Ecto neural progenitor cell (in vitro differentiated cells): Measurements from ENCODE around the gene RTEL1.
"Not testable (repeated sequence)": the region's sequence is repeated elsewhere in the genome, so short reads cannot be mapped to it uniquely, and the experiment has no call there.

Experiments
- DNase-seq: peaks from one replicate; pipeline ENCODE4 v3.0.0-alpha.2; 2018; ENCODE audit warnings: low spot score

RTEL1 gene, protein sequence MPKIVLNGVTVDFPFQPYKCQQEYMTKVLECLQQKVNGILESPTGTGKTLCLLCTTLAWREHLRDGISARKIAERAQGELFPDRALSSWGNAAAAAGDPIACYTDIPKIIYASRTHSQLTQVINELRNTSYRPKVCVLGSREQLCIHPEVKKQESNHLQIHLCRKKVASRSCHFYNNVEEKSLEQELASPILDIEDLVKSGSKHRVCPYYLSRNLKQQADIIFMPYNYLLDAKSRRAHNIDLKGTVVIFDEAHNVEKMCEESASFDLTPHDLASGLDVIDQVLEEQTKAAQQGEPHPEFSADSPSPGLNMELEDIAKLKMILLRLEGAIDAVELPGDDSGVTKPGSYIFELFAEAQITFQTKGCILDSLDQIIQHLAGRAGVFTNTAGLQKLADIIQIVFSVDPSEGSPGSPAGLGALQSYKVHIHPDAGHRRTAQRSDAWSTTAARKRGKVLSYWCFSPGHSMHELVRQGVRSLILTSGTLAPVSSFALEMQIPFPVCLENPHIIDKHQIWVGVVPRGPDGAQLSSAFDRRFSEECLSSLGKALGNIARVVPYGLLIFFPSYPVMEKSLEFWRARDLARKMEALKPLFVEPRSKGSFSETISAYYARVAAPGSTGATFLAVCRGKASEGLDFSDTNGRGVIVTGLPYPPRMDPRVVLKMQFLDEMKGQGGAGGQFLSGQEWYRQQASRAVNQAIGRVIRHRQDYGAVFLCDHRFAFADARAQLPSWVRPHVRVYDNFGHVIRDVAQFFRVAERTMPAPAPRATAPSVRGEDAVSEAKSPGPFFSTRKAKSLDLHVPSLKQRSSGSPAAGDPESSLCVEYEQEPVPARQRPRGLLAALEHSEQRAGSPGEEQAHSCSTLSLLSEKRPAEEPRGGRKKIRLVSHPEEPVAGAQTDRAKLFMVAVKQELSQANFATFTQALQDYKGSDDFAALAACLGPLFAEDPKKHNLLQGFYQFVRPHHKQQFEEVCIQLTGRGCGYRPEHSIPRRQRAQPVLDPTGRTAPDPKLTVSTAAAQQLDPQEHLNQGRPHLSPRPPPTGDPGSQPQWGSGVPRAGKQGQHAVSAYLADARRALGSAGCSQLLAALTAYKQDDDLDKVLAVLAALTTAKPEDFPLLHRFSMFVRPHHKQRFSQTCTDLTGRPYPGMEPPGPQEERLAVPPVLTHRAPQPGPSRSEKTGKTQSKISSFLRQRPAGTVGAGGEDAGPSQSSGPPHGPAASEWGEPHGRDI (N-terminal part only)

DNA sequence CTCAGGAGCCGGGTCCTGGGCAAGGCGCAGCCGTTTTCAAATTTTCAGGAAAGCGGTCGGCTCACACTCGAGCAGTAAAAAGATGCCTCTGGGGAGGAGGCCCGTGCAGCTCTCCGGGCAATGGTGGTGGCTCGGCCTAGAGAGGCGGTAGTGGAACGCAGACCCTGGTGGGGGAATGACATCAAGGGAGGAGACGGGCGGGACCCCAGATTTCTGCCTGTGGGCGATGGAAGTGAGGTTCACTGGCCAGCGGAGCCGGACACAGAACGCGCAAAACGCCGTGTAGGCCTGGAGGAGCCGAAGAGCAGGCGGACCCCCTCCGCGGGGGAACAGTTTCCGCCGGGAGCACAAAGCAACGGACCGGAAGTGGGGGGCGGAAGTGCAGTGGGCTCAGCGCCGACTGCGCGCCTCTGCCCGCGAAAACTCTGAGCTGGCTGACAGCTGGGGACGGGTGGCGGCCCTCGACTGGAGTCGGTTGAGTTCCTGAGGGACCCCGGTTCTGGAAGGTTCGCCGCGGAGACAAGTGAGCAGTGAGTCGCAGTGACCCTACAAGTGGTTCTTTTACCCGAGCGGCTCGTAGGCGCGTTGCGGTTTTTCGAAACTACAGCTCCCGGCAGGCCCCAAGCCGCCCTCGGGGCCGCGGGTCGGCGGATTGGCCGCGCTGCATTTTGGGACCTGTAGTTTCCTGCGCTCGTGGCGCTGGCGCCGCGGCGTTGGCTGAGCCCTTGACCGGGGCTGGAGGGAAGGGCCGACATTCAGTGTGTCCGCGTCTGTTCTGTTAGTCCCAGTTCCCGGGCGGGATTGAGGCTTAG lies at the start of gene RTEL1:
Gene RTEL1 (plus strand): TSS at position 376 of the 812 bp plus-strand sequence. CDS start 1,091 bp downstream, outside the sequence.
- peak; percentile 93 for DNase-seq

DNA sequence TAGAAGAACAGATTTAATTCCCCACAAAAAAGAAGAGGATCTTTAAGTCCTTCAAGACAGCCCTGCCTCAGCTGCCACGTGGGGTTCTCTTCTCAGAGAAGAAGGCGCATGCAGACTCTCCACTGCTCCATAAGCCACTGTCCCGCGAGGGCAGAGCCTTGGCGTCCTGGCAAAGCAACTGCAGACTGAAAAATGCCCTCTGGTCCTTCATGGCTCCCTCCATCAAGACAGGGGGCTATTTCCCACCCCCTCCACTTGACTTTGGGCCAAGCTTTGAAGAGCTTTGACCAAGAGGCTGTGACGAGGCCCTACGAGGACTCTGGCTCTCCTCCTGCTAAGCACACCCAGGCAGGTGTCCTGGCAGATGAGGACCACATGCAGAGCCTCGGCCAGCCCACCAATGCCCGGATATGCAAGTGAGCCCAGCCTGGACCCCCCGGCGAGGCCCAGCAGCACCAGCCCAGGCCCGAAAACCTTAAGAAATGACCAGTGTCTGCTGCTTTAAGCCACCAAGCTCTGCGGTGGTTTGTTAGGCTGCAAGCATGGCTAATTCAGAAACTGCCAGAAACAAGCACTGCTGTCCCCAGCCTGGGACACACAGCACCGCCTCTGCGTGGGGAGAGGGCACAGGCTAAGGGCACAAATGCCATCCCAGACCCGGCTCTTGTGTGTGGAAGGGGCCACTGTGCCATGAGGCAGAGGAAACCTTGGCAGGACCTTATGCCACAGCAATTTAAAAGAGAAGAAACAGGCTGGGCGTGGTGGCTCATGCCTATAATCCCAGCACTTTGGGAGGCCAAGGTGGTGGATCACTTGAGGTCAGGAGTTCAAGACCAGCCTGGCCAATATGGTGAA lies 47.3 kb upstream of the RTEL1 start:
- DNase-seq = no peak

DNA sequence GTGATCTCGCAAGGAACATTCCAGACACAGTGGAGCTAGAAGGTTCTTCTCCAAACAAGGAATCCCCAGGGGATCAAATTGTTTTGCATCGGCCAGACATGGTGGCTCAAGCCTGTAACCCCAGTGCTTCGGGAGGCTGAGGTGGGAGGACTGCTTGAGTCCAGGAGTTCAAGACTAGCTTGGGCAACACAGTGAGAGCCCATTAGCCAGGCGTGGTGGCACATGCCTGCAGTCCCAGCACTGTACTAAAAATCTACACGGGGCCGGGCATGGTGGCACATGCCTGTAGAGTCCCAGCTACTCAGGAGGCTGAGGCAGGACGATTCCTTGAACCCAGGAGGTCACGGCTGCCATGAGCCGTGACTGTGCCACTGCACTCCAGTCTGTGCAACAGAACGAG lies 46.5 kb upstream of the RTEL1 start:
- no peak for DNase-seq

DNA sequence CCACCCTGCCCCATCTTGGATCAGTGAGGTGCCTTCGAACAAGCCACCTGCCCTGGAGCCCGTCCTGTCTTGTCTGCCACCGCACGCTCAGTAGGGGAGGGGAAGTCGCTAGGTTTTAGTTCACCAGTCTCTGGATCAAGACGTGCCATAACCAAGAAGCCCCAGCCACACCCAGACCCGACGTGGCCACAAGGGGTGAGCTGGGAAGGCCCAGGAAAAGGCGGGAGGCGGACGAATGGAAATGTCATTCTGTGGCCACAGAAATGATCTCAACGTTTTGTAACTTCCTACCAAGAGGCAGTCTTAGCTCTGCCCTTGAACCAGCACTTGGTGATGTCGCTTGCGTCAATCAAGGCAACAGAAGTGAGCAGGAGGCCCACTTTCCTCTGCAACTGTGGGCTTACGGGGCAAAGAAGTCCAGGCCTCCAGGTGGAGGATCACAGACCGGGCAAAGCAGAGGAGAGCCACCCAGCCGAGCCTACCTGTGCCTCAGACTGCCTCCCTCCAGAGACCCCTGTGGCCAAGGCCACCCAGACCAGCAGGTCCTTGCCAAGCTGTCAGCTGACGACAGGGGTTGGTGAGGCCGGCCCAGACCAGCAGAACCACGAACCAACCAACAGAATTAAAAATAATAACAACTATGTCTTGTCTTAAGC lies 45.7 kb upstream of the RTEL1 start:
- no peak for DNase-seq

DNA sequence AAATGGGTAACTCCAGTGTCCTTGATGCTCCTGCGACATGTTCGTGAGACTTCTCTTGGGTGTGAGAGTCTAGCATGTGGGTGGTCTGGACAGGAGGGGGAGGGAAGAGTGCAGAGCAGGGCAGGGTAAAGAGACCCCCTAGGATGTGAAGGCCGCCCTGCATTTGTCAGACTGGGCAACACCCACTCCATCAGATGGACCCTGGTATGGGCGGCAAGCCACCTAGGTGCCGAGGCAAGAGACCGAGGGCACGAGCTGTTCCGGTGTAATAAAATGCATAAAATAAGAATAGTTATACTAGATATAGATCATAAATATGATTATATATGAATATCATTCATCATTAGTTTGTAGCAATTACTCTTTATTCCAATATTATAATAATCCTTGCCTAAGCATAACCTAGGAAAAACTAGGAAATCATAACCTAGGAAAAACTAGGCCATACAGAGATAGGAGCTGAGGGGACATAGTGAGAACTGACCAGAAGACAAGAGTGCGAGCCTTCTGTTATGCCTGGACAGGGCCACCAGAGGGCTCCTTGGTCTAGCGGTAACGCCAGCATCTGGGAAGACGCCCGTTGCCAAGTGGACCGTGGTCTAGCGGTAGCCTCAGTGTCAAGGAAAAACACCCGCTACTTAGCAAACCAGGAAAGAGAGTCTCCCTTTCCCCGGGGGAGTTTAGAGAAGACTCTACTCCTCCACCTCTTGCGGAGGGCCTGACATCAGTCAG lies 44.1 kb upstream of the RTEL1 start:
- DNase-seq = not testable (repeated sequence)

DNA sequence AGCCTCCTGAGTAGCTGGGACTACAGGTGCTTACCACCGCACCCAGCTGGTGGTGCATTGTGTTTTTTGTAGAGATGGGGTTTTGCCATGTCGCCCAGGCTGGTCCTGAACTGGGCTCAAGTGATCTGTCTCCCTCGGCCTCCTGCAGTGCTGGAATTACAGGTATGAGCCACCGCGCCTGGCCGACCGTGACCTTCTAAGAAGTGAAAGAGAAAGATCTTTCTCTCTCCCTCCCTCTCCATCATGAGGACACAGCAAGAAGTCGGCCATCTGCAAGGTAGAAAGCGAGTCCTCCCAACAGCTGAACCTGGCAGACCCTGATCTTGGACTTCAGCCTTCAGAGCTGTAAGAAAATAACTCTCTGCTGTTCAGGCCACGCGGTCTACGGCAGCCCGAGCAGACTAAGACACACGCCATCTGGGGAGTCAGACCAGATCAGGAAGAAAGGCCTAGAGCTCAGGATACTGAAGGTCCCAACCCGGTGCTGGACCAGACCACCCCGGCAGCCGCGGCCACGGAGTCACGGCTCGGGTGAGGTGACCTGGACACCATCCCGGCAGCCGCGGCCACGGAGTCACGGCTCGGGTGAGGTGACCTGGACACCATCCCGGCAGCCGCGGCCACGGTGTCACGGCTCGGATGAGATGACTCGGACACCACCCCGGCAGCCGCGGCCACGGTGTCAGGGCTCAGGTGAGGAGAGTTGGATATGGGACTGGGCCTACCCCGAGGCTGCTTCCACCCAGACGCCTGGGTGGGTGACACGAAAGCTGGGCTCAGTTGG lies 40.8 kb upstream of the RTEL1 start:
- DNase-seq = no peak

DNA sequence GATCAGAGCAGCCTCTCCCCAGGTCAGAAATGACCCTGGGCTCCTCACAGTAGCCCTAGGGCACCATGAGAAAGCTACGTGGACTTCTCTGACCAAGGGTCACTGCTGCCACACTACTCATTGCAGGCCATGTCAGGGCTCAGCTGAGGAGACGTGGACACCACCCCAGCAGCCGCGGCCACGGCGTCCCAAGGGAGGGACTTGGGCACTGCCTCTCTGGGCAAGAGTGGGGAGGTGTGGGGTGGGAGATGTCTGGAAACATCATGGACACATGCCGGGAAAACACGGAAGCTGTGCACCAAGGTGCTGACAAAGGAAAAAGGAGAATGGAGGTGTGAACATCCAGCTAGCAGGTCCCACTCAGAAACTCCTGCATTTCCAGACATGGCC lies 40.2 kb upstream of the RTEL1 start:
- DNase-seq = no peak

DNA sequence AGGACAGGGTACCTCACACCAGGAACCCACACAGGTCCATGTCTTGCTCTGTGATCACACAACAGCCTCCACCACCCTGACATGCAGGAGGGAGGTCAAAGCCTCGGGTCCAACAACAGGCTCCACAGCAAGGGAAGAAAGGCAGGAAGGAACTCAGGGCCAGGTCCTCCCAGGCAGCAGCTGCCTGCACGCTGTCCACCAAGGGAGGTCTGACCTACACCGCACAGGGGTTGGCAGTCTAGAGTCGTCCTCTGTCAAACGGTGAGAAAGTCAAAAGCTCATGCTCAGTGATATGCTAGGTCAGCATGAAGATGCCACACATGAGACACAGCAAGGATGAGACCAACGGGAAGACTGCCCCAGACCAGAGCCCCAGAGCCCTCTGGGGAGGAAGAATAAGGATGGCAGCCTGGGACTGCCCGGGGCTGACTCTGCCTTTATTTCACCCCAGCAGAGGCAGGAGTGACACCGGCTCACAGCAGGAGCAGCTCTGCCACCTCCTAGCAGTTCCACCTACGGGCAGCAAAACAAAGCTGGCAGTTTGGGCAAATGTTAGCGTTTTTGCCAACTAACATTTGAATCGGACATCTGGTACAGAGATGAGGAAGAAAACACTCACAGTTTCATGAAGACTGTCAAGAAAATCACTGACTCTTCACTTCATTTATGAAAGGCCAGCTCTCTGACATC lies 39.7 kb upstream of the RTEL1 start:
- no peak for DNase-seq

DNA sequence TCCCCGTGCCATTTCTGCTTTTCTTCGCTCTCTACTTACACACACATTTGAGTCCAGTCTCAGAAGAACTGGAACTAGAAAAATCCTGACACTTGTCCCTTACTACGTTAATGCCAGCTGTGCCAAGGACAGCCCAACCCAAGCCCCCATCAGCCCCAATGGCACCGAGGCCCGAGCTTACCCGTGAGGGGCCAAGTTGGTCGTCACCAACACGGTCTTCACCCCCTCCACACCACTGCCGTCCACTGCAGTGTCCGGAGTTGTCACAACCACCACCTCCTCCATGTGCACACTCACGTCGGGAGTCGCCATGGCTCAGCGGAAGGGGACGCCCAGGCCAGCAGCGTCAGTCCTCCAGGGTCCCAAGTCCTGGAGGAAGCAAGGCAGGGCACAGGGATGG lies 39.0 kb upstream of the RTEL1 start:
- DNase-seq = no peak

DNA sequence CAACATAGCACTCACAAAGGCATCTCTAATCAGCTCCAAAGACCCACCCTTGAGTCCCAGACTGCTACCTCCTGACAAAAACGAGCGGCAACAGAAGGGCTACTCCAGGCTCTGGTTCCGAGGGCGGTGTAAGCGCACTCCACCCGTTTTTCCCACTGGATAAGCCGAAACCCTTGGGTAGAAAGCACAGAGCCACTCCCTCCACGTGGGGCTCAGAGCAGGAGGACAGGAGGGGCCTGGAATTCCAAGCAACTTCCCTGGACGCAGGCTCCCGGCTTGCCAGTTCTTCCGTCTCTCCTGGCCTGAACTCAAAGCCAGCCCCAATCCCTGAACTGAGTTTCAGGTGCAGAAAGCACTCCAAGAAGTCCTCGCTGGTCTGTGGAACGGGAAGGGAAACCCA lies 38.6 kb upstream of the RTEL1 start:
- no peak for DNase-seq

DNA sequence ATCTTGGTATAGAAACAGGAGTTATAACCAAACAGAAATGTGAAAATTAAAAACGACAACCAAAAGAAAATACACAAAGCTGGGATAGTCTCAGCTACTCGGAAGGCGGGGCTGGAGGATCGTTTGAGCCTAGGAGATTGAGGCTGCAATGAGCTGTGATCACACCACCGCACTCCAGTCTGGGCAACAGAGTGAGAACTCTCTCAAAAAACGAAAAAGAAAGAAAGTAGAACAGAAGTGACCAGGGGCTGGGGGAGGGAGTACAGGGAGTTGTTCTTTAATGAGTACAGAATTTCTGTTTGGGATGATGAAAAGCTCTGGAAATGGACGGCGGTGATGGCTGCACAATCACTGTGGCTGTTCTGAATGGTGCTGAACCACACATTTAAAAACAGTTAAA lies 37.1 kb upstream of the RTEL1 start:
- DNase-seq = no peak

DNA sequence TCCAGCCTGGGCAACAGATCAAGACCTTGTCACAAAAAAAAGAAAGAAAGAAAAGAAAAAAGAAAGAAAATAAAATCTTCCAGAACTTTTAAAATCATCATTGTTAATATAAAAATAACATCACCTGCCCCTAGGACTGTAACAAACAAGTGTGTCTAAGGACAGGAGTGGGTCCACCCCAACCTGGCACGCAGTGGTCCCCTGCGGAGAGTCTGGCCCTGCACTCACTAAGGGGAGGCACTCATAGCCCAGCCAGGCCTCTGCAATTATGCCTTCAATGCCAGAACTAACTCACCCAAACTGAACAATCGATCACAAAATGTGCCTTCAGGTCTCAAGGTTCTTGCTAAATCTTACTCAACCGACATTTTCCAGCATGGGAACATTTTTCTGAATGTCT lies 36.0 kb upstream of the RTEL1 start:
- no peak for DNase-seq

DNA sequence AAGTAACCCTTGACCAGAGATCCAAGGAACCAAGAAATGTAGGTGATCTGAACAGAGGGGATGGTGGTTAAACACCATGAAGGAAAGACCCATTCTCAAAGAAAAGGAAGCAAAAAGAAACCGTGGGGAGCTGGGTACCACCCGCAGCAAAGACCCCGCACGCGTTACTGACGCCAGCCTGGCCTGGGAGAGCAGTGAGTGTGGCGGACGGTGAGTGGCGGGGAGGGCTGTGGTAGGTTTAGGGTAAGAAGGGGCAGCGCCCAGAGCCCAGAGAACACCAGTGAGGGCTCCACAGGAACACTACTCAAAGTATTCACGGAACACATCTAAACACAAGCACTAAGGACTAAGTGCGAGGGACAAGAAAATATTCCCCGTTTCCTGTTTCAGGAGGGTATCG lies 35.4 kb upstream of the RTEL1 start:
- no peak for DNase-seq

DNA sequence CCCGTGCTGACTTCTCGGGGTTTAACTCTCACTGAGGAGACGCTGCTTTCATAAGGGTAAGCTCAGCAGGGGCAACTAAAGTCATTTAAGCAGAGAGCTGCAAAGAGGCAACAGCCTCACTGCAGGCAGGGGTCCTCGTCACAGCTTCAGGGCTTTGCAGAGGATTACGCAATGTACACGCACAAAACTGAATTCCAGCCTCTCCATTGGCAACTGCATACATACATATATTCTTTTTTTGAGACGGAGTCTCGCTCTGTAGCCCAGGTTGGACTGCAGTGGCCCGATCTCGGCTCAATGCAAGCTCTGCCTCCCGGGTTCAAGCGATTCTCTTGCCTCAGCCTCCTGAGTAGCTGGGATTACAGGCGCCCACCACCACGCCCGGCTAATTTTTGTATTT lies 33.6 kb upstream of the RTEL1 start:
- no peak for DNase-seq

DNA sequence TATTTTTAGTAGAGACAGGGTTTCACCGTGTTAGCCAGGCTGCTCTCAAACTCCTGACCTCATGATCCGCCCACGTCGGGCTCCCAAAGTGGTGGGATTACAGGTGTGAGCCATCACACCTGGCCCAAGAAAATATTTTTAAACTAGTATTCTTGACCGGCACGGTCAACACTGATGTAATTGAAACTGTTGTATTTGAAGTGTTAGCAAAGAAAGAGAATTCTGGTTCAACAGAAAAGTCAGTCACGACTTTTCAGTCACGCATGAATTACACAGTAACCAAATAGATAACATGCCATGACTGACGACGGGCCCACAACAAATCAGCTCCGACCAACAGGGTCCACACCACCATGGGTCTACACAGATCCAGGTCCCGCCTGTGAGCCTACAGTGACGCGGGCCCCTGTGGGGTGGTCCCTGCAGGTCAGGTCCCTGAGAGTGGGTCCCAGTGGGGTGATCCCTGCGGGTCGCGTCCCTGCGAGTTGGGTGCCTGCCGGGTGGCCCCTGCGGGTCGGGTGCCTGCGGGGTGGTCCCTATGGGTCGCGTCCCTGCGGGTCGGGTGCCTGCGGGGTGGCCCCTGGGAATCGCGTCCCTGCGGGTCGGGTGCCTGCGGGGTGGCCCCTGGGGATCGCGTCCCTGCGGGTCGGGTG lies 32.2 kb upstream of the RTEL1 start:
- peak; percentile 63 for DNase-seq

DNA sequence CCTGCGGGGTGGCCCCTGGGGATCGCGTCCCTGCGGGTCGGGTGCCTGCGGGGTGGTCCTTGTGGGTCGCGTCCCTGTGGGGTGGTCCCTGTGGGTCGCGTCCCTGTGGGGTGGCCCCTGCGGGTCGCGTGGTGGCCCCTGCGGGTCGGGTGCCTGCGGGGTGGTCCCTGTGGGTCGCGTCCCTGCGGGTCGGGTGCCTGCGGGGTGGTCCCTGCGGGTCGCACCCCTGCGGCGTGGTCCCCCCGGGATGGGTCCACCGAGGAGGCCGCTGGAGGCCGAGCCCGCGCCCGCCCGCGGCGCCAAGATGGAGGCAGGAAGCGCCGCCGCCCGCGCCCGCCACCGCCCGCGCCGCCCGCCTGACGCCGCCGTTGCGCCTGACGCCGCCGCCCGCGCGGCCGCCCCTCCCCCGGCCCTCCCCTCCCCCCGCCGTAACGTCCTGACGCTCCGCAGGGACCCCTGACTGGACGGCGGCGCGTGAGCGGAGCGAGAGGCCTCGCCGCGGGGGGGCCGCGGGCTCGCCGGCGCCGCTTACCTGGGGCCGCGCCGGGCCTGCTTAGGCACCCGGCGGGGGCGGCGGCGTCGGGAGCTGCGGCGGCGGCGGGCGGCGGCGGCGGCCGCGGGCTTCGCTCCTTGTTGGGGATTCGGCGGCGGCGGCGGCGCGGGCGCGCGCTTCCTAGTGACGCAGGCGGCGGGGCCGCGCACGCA lies 31.5 kb upstream of the RTEL1 start, which contains the start of gene GMEB2:
Gene GMEB2 (minus strand): TSS at position 678 of the 705 bp plus-strand sequence. CDS start 7,704 bp downstream, outside the sequence.
- no peak for DNase-seq
